Right atrium auricular region (tissue), 2 donors: ENCODE results near the gene ASIC5. TPM values are rescaled to one million over a fixed set of nuclear protein-coding genes. Genes with fewer than 3 reads are reported as not detected.

Experiments used
- DNase-seq: peaks from one replicate; pipeline ENCODE4 v3.0.0-alpha.2; 2019; ENCODE audit warnings: low spot score
- H3K27ac ChIP-seq, 2 donors: fragments of 200-600 bp; sonication (generic); 1 replicate in 1 of 2; 2 replicates in 1 of 2; pipeline ENCODE4 v1.5.1; 2016 to 2019
- H3K27me3 ChIP-seq, 2 donors: fragments of 200-600 bp; sonication (generic); one replicate each; pipeline versions ENCODE4 v1.5.1 to v1.6.0; 2017 to 2019
- H3K36me3 ChIP-seq: fragments of 200-600 bp; sonication (generic); one replicate; pipeline ENCODE4 v1.5.1; 2016
- H3K4me1 ChIP-seq, 2 donors: fragments of 200-600 bp; sonication (generic); one replicate each; pipeline versions ENCODE4 v1.5.1 to v1.6.0; 2017 to 2019
- H3K4me3 ChIP-seq, 2 donors: fragments of 200-600 bp; sonication (generic); 1 replicate in 1 of 2; 2 replicates in 1 of 2; pipeline ENCODE4 v1.5.1; 2017 to 2019; ENCODE audit warnings: mild to moderate bottlenecking in 1 of 2, moderate library complexity in 1 of 2
- H3K9me3 ChIP-seq, 2 donors: fragments of 200-600 bp; sonication (generic); one replicate each; pipeline ENCODE4 v1.5.1; 2019
- total RNA-seq, 2 donors: library from RNA; depleted of rRNA; stranded (reverse); fragments of >200 nt; gene quantifications; one replicate each; pipeline ENCODE4 v1.1.0, GENCODE V29; 2016
- TF ChIP-seq, protein P1 (sequence below), 2 donors: fragments of 200-600 bp; sonication (generic); IDR thresholded peaks; one replicate each; pipeline ENCODE4 v1.5.1; 2019; ENCODE audit warnings: antibody characterized with exemption in 2 of 2

ASIC5 gene
- total RNA-seq, 2 donors from 2014 or later = not detected

GRCh38 chr4:155877971-155878370 lies 11.9 kb upstream of the ASIC5 start:
- TF ChIP-seq, protein P1, sequence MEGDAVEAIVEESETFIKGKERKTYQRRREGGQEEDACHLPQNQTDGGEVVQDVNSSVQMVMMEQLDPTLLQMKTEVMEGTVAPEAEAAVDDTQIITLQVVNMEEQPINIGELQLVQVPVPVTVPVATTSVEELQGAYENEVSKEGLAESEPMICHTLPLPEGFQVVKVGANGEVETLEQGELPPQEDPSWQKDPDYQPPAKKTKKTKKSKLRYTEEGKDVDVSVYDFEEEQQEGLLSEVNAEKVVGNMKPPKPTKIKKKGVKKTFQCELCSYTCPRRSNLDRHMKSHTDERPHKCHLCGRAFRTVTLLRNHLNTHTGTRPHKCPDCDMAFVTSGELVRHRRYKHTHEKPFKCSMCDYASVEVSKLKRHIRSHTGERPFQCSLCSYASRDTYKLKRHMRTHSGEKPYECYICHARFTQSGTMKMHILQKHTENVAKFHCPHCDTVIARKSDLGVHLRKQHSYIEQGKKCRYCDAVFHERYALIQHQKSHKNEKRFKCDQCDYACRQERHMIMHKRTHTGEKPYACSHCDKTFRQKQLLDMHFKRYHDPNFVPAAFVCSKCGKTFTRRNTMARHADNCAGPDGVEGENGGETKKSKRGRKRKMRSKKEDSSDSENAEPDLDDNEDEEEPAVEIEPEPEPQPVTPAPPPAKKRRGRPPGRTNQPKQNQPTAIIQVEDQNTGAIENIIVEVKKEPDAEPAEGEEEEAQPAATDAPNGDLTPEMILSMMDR (IDR thresholded peaks at IDR 0.05) = no peak
- H3K4me1 ChIP-seq = no peaks in the 10 kb centered on the region
- H3K4me3 ChIP-seq = no peak overlapping the region
- H3K27me3 ChIP-seq = no peaks in the 10 kb centered on the region
- H3K36me3 ChIP-seq = no peaks in the 10 kb centered on the region
- peaks cover 0 to 15% of the 10 kb centered on the region in 2 donors for H3K9me3 ChIP-seq
- H3K27ac ChIP-seq = no peak overlapping the region
- no peak for DNase-seq

DNA sequence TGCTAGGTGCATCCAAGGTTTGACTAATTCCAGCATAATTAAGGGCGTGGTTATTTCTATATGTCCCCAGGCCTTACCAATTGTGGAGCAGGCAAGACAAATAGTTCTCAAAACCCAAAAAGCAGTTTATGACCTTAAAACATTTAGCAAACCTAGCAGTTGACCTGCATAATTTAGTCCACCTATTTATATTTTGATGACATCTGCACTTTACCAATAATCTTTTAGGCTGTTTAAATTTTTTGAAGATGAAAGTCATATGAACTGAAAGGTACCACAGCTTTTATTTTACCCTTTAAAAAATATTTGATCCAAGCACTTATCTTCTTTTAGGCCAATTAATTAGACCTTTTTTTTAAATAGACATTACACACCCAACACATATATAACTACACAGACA lies 9.8 kb upstream of the ASIC5 start:
- Histone ChIP-seq H3K9me3 (peaks cover 0 to 15% of the 10 kb centered on the region in 2 donors), H3K4me3 (no peak overlapping the region), H3K27ac (no peak overlapping the region), H3K4me1 (no peaks in the 10 kb centered on the region), H3K36me3 (no peaks in the 10 kb centered on the region), H3K27me3 (no peaks in the 10 kb centered on the region)
- TF ChIP-seq, protein P1 (IDR thresholded peaks at IDR 0.05) = no peak
- DNase-seq = no peak

- Histone ChIP-seq H3K4me3 (no peak overlapping the region), H3K36me3 (no peaks in the 10 kb centered on the region), H3K4me1 (no peaks in the 10 kb centered on the region), H3K27me3 (no peaks in the 10 kb centered on the region), H3K9me3 (no peaks in the 10 kb centered on the region), H3K27ac (no peak overlapping the region)
- TF ChIP-seq, protein P1 (IDR thresholded peaks at IDR 0.05) = no peak
- no peak for DNase-seq
Measured at GRCh38 chr4:155855897-155856296, 10.2 kb downstream of the ASIC5 start.

GRCh38 chr4:155854582-155855226 lies 11.4 kb downstream of the ASIC5 start:
- no peaks in the 10 kb centered on the region for H3K9me3 ChIP-seq
- no peak for DNase-seq
- no peaks in the 10 kb centered on the region for H3K4me1 ChIP-seq
- no peak overlapping the region for H3K27ac ChIP-seq
- no peaks in the 10 kb centered on the region for H3K27me3 ChIP-seq
- no peaks in the 10 kb centered on the region for H3K36me3 ChIP-seq
- no peak overlapping the region for H3K4me3 ChIP-seq
- TF ChIP-seq, protein P1 (IDR thresholded peaks at IDR 0.05) = no peak

DNA sequence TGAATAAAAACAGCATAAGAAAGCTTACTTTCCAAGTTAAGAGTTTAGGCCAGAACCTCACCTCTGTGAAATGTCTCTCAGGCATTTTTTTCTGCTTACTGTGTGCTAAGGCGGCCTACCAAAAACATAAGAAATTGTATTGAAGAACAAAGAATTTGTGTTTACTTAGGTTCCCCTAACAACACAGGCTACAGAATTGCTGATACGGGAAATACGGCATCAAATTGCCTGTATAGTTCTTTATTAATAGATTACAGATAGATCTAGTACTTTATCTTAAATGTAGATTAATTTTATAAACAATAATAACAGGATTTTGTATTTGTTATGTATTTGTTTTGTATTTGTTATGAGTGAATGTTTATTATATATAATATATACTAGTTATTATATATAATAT lies 12.9 kb downstream of the ASIC5 start:
- no peak overlapping the region for H3K27ac ChIP-seq

More for the DNA sequence above, 12.9 kb downstream of the ASIC5 start:
- Histone ChIP-seq H3K4me3 (no peak overlapping the region), H3K36me3 (no peaks in the 10 kb centered on the region), H3K9me3 (no peaks in the 10 kb centered on the region), H3K4me1 (no peaks in the 10 kb centered on the region), H3K27me3 (no peaks in the 10 kb centered on the region)
- TF ChIP-seq, protein P1 (IDR thresholded peaks at IDR 0.05) = no peak
- no peak for DNase-seq
